CD1c-positive myeloid dendritic cell (primary cell): ENCODE measurements around the gene BAG5.

Source experiments
- DNase-seq: peaks from one replicate; pipeline ENCODE4 v3.0.0-alpha.2; 2016; ENCODE audit errors: extremely low spot score

BAG5 gene

GRCh38 chr14:103509864-103510723 is 52.4 kb downstream of the BAG5 start:
- no peak for DNase-seq

GRCh38 chr14:103508521-103509329 is 53.7 kb downstream of the BAG5 start:
- no peak for DNase-seq

GRCh38 chr14:103507751-103508150 is 54.7 kb downstream of the BAG5 start:
- peak; percentile 30 for DNase-seq
